Measurements from ENCODE around the gene TARDBP. TPM values are rescaled to one million over a fixed set of nuclear protein-coding genes. Genes with fewer than 3 reads are reported as not detected.
"Not testable (repeated sequence)": the region's sequence is repeated elsewhere in the genome, so short reads cannot be mapped to it uniquely, and the experiment has no call there.

The TARDBP gene
- total RNA-seq, 1 donor from 2014 or later: 71.2 TPM

- Histone ChIP-seq H3K4me3 (ENCODE audit: low read depth, low read length) (no peak overlapping the region), H3K36me3 (ENCODE audit: control insufficient read depth, insufficient read depth, low read length) (no peaks in the 10 kb centered on the region), H3K27me3 (ENCODE audit: control insufficient read depth, insufficient read depth, low read length) (no peaks in the 10 kb centered on the region)
- DNase-seq (ENCODE audit: low read depth): no peak
- TF ChIP-seq CTCF (IDR thresholded peaks at IDR 0.05; ENCODE audit: insufficient read depth, low read length, poor library complexity, severe bottlenecking): no peak
Observed at GRCh38 chr1:10989095-10989494, 23.4 kb upstream of the TARDBP start.

- DNase-seq (ENCODE audit: low read depth); H3K4me3 ChIP-seq (ENCODE audit: low read depth, low read length); H3K27me3 ChIP-seq (ENCODE audit: control insufficient read depth, insufficient read depth, low read length); H3K36me3 ChIP-seq (ENCODE audit: control insufficient read depth, insufficient read depth, low read length): not testable (repeated sequence)
Observed at GRCh38 chr1:10989920-10990516, 22.4 kb upstream of the TARDBP start.

- H3K4me3 ChIP-seq (ENCODE audit: low read depth, low read length): no peak overlapping the region
- no peaks in the 10 kb centered on the region for H3K27me3 ChIP-seq (ENCODE audit: control insufficient read depth, insufficient read depth, low read length)
- H3K36me3 ChIP-seq (ENCODE audit: control insufficient read depth, insufficient read depth, low read length): no peaks in the 10 kb centered on the region
- TF ChIP-seq CTCF (IDR thresholded peaks at IDR 0.05; ENCODE audit: insufficient read depth, low read length, poor library complexity, severe bottlenecking): no peak
- DNase-seq (ENCODE audit: low read depth): no peak
Observed at GRCh38 chr1:10990828-10991227, 21.6 kb upstream of the TARDBP start.

- not testable (repeated sequence) for DNase-seq (ENCODE audit: low read depth); H3K36me3 ChIP-seq (ENCODE audit: control insufficient read depth, insufficient read depth, low read length); H3K4me3 ChIP-seq (ENCODE audit: low read depth, low read length); H3K27me3 ChIP-seq (ENCODE audit: control insufficient read depth, insufficient read depth, low read length)
Observed at GRCh38 chr1:10992004-10992403, 20.4 kb upstream of the TARDBP start.

- no peak for TF ChIP-seq CTCF (IDR thresholded peaks at IDR 0.05; ENCODE audit: insufficient read depth, low read length, poor library complexity, severe bottlenecking)
- no peaks in the 10 kb centered on the region for H3K36me3 ChIP-seq (ENCODE audit: control insufficient read depth, insufficient read depth, low read length)
- no peak for DNase-seq (ENCODE audit: low read depth)
- no peaks in the 10 kb centered on the region for H3K27me3 ChIP-seq (ENCODE audit: control insufficient read depth, insufficient read depth, low read length)
- no peak overlapping the region for H3K4me3 ChIP-seq (ENCODE audit: low read depth, low read length)
Observed at GRCh38 chr1:10992864-10993263, 19.6 kb upstream of the TARDBP start.

GRCh38 chr1:10996100-10996499 lies 16.4 kb upstream of the TARDBP start:
- H3K4me3 ChIP-seq (ENCODE audit: low read depth, low read length): no peak overlapping the region
- no peak for TF ChIP-seq CTCF (IDR thresholded peaks at IDR 0.05; ENCODE audit: insufficient read depth, low read length, poor library complexity, severe bottlenecking)
- no peaks in the 10 kb centered on the region for H3K27me3 ChIP-seq (ENCODE audit: control insufficient read depth, insufficient read depth, low read length)
- no peak for DNase-seq (ENCODE audit: low read depth)
- H3K36me3 ChIP-seq (ENCODE audit: control insufficient read depth, insufficient read depth, low read length): no peaks in the 10 kb centered on the region

- no peak overlapping the region for H3K4me3 ChIP-seq (ENCODE audit: low read depth, low read length)
- no peaks in the 10 kb centered on the region for H3K27me3 ChIP-seq (ENCODE audit: control insufficient read depth, insufficient read depth, low read length)
- TF ChIP-seq CTCF (IDR thresholded peaks at IDR 0.05; ENCODE audit: insufficient read depth, low read length, poor library complexity, severe bottlenecking): no peak
- DNase-seq (ENCODE audit: low read depth): no peak
- H3K36me3 ChIP-seq (ENCODE audit: control insufficient read depth, insufficient read depth, low read length): no peaks in the 10 kb centered on the region
Observed at GRCh38 chr1:11000526-11000925, 11.9 kb upstream of the TARDBP start.

Measured in kidney epithelial cell (primary cell).